Measurements from ENCODE around the gene PGM1.

Gene PGM1

DNA sequence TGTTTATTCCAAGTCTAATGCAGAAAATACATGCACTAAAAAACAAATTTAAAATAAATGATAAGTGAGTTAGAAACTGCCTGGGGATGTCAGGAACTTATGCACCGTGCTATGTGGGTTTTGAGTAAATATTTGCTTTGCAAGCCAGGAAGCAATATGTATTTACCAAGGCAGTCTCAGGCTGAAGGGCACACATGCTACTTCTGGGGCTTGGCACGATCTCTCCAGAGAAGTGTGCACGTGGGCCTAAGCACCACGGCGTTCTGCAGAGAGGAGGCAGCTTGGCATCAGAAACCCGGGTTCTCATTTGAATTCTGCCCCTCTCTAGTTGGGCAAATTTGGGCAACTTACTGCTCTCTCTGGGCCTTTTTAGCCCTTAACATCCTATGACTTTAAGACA lies 108.0 kb downstream of the PGM1 start:
- no peak for DNase-seq (ENCODE audit: low read depth)

DNA sequence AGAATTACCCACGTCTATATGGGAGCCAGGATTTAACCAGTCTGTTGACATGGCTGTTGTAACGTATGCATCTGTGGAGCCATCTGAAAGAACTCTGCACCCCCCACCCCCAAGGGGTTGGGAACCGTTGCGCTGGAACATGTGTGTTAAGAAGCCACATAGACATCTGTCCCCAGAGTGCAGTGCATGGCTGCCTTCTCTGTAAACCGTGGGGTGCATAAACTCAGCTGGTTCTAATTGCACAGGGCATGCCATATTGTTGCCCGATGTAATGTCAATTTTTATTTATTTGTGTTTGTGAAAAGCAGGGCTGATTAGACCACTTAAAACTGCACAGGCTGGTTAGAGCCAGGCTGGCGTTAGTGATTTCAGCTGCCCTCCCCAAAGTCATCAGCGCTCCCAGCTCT lies 110.5 kb downstream of the PGM1 start:
- no peak for DNase-seq (ENCODE audit: low read depth)

DNA sequence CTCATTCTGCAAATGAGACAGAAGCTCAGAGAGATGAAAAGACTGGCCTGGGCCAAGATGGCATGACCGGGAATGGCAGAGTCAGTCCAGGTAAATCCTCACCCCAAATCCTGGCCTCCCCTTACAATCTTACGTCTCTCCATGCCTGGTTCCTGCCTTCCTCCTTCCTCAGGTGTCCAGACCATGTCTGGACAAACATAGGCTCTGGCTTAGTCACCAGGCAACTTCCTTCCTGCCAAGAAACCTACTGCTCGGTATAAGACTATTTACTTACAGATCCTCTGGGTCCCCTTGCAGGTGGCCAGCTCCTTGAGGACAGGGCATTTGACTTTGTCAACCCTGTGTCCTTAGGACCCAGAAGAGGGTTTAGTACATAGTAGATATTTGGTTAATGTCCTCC lies 111.2 kb downstream of the PGM1 start:
- no peak for DNase-seq (ENCODE audit: low read depth)

DNA sequence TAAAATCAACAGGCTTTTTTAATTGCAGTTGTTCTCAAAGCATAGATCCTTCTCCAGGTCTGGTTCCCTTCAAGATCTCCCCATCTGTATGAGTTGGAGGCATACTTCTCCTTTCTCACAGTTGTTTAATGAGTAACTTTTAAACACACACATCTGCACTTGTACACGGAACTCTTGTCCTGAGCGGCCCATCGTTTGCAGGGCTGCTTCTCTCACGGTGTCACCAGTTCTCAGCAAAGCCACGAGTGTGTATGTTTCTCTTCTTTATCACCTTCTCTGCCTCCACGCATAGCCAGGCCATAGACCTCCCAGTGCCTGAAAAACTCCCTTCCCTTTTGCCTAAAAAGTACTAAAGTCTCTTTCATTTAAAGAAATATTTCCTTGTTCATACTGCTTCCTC lies 111.9 kb downstream of the PGM1 start:
- no peak for DNase-seq (ENCODE audit: low read depth)

DNA sequence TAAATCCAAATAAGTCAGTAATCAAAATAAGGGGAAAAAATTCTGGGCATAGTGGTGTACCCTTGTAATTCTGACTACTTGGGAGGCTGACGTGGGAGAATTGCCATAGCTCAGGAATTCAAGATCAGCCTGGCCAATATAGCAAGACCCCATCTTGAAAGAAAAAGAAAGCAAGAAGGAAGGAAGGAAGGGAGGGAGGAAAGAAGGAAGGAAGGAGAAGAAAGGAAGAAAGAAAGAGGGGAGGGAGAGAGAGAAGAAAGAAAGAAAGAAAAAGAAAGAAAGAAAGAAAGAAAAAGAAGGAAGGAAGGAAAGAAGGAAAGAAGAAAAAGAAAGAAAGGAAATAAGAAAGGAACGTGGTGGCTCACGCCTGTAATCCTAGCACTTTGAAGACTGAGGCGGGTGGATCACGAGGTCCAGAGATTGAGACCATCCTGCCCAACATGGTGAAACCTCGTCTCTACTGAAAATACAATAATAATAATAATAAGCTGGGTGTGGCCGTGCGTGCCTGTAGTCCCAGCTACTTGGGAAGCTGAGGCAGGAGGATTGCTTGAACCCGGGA lies 116.1 kb downstream of the PGM1 start:
- DNase-seq (ENCODE audit: low read depth), result no peak
